ENCODE measurements around the gene KRT78. TPM values are rescaled to one million over a fixed set of nuclear protein-coding genes. Genes with fewer than 3 reads are reported as not detected.

KRT78 gene
- total RNA-seq, 1 donor from 2014 or later, result not detected

GRCh38 chr12:52821826-52822660 is 26.8 kb downstream of the KRT78 start:
- TF ChIP-seq, protein P1, sequence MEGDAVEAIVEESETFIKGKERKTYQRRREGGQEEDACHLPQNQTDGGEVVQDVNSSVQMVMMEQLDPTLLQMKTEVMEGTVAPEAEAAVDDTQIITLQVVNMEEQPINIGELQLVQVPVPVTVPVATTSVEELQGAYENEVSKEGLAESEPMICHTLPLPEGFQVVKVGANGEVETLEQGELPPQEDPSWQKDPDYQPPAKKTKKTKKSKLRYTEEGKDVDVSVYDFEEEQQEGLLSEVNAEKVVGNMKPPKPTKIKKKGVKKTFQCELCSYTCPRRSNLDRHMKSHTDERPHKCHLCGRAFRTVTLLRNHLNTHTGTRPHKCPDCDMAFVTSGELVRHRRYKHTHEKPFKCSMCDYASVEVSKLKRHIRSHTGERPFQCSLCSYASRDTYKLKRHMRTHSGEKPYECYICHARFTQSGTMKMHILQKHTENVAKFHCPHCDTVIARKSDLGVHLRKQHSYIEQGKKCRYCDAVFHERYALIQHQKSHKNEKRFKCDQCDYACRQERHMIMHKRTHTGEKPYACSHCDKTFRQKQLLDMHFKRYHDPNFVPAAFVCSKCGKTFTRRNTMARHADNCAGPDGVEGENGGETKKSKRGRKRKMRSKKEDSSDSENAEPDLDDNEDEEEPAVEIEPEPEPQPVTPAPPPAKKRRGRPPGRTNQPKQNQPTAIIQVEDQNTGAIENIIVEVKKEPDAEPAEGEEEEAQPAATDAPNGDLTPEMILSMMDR (IDR thresholded peaks at IDR 0.05; ENCODE audit: insufficient read depth, low read length, poor library complexity, severe bottlenecking), result no peak
- Histone ChIP-seq H3K27me3 (ENCODE audit: control insufficient read depth, insufficient read depth, low read length) (peaks cover 2% of the 10 kb centered on the region), H3K36me3 (ENCODE audit: control insufficient read depth, insufficient read depth, low read length) (no peaks in the 10 kb centered on the region), H3K4me3 (ENCODE audit: low read depth, low read length) (no peak overlapping the region)
- DNase-seq (ENCODE audit: low read depth), result no peak

- no peak for DNase-seq (ENCODE audit: low read depth)
- Histone ChIP-seq H3K27me3 (ENCODE audit: control insufficient read depth, insufficient read depth, low read length) (peaks cover 2% of the 10 kb centered on the region), H3K36me3 (ENCODE audit: control insufficient read depth, insufficient read depth, low read length) (no peaks in the 10 kb centered on the region), H3K4me3 (ENCODE audit: low read depth, low read length) (no peak overlapping the region)
- TF ChIP-seq, protein P1 (IDR thresholded peaks at IDR 0.05; ENCODE audit: insufficient read depth, low read length, poor library complexity, severe bottlenecking), result no peak
Observed at GRCh38 chr12:52821071-52821730, 27.6 kb downstream of the KRT78 start.

- TF ChIP-seq, protein P1 (IDR thresholded peaks at IDR 0.05; ENCODE audit: insufficient read depth, low read length, poor library complexity, severe bottlenecking), result no peak
- Histone ChIP-seq H3K36me3 (ENCODE audit: control insufficient read depth, insufficient read depth, low read length) (no peaks in the 10 kb centered on the region), H3K4me3 (ENCODE audit: low read depth, low read length) (no peak overlapping the region), H3K27me3 (ENCODE audit: control insufficient read depth, insufficient read depth, low read length) (peaks cover 2% of the 10 kb centered on the region)
- no peak for DNase-seq (ENCODE audit: low read depth)
Observed at GRCh38 chr12:52820521-52820920, 28.3 kb downstream of the KRT78 start.

- H3K27me3 ChIP-seq (ENCODE audit: control insufficient read depth, insufficient read depth, low read length), result peaks cover 2% of the 10 kb centered on the region
- TF ChIP-seq, protein P1 (IDR thresholded peaks at IDR 0.05; ENCODE audit: insufficient read depth, low read length, poor library complexity, severe bottlenecking), result no peak
- H3K4me3 ChIP-seq (ENCODE audit: low read depth, low read length), result no peak overlapping the region
- DNase-seq (ENCODE audit: low read depth), result no peak
- no peaks in the 10 kb centered on the region for H3K36me3 ChIP-seq (ENCODE audit: control insufficient read depth, insufficient read depth, low read length)
Observed at GRCh38 chr12:52819731-52820510, 28.9 kb downstream of the KRT78 start.

DNA sequence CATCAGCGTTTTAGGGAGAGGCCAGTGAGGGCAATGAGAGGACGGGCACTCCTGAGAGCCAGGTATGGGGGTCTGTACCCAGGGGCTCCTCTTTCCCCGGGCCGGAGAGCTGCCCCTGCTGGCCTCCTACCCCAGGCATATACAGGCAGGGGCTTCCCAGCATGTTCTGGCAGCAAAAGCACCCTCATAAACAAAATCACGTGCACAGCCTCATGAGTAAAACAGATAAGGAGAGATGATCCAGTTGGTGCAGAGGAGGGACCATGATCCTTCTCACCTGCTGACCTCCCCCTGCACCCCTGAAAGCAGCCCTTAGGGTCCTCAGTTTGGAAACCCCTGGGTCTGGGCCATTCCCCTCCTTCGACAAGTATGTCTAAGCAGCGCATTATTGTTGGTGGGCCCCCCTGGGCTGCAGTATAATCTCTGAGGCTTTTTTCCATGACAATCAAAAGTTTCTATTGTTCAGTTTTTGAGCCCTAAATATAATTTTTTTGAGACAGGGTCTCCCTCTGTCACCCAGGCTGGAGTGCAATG is 29.8 kb downstream of the KRT78 start:
- no peak for DNase-seq (ENCODE audit: low read depth)
- TF ChIP-seq, protein P1 (IDR thresholded peaks at IDR 0.05; ENCODE audit: insufficient read depth, low read length, poor library complexity, severe bottlenecking), result no peak
- H3K27me3 ChIP-seq (ENCODE audit: control insufficient read depth, insufficient read depth, low read length), result peaks cover 2% of the 10 kb centered on the region
- no peak overlapping the region for H3K4me3 ChIP-seq (ENCODE audit: low read depth, low read length)
- H3K36me3 ChIP-seq (ENCODE audit: control insufficient read depth, insufficient read depth, low read length), result no peaks in the 10 kb centered on the region

All from kidney epithelial cell (primary cell).